GM21737 (cell line): ENCODE measurements around the gene DNAAF1.
"Not testable (repeated sequence)": the region's sequence is repeated elsewhere in the genome, so short reads cannot be mapped to it uniquely, and the experiment has no call there.

ENCODE experiments used
- ATAC-seq: cut with Tn5 transposase; IDR thresholded peaks from one replicate; pipeline ENCODE4 v1.9.1; 2021; ENCODE audit warnings: mild to moderate bottlenecking, moderate library complexity; ENCODE audit not compliant: unreplicated experiment

The DNAAF1 gene

DNA sequence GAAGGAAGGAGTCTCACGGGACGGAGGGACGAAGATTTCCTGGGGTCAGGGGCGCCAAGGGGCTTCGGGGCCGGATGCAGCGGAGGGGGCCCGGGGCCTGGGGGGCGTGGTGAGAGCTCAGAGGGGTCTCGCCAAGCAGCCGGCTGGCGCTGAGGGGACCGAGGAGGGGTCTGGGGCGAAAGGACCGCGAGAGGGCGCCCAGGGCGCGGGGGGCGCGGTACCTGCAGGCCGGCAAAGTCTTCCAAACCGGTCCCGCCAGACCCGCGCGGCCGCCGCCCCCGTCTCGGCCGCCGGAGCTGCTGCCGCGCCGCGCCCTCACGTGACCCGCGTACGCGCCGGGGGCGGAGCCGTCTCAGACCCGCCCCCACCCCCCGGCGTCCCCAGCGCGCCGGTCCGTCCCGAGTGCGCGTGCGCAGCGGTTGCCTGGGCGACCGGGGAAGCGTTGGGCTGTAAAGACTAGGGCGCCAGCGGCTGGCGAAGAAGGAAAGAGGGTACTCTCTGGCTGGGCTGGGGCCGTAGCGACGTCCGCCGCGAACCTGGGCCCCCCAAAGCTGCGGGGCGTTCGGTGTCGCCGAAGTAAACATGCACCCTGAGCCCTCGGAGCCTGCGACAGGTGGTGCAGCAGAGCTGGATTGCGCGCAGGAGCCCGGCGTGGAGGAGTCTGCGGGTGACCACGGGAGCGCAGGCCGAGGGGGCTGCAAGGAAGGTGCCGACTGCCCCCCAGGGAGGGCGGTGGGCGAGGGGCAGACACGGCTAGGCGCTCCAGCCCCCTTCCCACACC is at the start of gene DNAAF1, which contains the start of gene HSDL1:
Gene DNAAF1 (plus strand): TSS at position 450 of the 781 bp plus-strand sequence. CDS start 133 bp downstream, at position 583.
Gene HSDL1 (minus strand): TSS at position 319 of the 781 bp plus-strand sequence. CDS start 13,856 bp downstream, outside the sequence.
- ATAC-seq, result peak; percentile 82

DNA sequence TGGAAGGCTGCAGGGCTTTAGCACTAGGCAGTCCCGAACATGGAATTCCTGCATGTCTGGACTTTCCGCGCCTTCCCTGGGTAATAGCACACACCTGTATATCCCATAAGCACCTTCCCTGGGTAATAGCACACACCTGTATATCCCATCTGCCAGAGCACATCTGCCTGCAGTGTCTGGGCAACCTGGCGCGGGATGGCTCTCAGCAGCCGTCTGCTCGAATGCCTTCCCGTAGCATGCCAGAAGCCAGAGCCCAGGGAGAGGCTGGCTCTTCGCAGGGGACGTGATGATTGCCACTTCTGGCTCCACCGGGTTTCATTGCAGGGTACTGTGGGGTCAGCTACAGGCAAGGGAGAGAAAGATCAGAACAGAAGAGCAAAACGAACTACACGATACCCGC is 49.6 kb upstream of the DNAAF1 start:
- ATAC-seq, result no peak

DNA sequence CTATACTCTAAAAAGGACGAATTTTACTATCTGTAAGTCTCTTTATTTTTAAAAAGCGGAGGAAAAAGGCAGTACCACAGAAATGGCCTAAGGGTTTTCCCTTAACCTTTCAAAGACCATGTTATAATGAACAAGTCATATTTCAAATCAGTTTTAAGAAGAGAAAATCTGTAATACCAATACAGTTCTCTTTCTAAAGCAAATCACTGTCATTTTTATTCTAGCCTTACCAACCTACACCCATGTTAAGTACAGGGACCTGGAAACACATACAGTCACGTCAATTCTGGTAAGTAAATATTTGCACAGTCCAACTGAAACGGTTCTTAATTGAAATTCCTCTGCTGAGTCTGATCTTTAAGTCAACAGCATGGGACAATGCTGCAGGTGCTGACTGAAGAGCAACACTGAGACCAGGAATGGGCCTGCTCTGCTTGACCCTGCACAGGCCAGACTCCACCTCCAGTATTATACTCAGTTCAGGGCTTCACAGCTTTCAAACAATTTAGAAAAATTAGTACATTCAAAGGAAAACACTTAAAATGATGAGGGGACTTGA is 48.6 kb upstream of the DNAAF1 start:
- ATAC-seq, result no peak

DNA sequence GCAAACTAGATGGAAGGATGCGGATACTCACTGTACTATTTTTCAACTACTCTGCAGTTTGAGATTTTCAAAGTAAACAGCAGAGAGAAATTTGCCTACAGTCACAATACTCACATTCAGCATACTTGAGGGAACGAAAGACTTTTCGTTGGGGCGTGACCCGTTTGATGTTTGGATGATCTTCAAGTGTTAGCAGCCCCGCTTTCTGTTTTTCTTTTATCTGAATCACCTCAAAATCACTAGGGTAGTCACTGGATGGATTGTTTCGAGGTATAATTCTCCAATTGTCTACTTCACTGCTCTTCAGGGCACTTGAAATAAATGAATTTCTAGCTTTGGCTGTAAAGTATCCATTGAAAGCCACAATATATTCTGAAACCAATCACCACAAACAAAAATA is 46.2 kb upstream of the DNAAF1 start:
- no peak for ATAC-seq

DNA sequence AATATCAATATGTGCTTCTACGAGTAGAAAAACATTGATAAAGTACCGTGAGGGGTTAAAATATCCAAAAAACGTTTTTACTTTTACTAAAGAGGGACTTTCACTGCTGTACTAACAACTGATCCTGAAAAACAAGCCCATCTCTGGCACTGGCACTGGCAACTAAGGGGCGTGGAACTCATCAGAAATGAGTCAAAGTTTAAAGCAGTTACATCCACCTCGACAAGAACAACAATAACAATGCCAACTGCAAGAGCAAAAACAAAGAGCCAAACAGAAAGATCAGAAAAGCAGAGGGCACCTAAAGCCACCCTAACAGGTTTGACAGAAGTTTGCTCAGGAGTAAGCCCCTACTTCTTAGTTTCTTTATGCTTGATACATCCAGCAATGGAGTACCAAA is 41.4 kb upstream of the DNAAF1 start:
- no peak for ATAC-seq

DNA sequence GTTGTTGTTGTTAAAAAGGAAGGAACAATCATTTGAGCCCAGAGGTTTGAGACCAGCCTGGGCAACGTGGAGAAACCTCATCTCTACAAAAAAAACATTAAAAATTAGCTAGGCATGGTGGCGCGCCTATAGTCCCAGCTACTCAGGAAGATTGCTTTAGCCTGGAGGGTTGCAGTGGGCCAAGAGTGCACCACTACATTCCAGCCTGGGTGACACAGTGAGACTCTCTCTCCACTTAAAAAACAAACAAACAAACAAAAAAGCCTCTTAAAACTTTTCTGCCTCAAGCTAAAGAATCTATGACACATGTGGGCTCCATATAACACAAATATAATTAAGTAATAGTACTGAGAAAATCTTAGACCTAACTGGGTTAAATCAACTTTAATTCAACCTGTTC is 40.9 kb upstream of the DNAAF1 start:
- ATAC-seq, result no peak

DNA sequence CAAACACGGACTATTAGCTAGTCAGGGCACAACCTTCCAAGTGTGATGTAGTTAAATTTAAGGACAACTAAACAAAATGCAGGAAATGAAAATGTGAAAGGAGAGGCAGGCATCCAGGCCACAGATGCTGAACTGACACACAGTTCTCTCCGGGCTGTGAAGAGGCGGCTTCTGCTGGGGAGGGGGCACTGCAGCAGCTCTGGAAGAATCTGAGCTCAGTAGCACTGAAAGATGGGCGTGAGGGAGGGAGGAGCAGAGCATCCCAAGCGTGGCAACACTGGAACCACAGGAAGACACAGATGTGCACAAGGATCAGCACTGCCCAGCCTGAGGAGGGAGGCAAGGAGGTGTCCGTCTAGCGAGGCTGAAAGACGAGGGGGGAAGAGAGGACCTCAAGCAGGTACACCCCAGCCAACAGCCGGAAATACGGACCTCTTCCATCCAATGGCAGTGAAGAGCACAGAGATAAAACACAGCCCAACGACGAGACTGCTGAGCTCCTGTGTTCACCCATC is 39.8 kb upstream of the DNAAF1 start:
- ATAC-seq, result no peak

DNA sequence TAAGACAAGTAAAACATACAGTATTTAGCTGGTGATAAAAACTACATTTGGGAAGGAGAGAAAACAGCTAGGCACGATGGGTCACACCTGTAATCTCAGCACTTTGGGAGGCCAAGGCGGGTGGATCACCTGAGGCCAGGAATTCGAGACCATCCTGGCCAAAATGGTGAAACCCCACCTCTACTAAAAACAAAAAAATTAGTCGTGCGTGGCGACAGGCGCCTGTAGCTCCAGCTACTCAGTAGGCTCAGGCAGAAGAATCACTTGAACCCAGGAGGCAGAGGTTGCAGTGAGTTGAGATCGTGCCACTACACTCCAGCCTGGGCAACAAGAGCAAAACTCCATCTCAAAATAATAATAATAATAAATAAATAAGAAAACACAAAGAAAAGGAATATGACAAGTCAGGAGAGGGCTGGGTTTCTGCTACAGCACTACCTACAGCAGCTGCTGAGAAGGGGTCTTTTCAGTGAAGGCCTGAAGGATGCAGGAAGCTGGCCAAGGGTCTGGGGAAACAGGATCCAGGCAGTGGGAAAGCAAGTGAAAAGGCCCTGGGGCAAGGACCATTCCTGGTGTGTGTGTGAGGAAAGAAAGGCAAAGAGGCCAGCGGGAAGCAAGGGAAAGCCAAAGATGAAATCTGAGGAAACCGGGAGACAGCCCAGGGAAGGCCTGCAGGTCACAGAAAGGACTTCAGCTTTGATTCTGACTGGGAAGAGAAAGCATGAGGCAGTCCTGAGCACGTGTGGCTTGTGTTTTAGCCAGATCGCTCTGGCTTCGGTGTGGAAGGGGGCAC is 39.0 kb upstream of the DNAAF1 start:
- ATAC-seq, result no peak

DNA sequence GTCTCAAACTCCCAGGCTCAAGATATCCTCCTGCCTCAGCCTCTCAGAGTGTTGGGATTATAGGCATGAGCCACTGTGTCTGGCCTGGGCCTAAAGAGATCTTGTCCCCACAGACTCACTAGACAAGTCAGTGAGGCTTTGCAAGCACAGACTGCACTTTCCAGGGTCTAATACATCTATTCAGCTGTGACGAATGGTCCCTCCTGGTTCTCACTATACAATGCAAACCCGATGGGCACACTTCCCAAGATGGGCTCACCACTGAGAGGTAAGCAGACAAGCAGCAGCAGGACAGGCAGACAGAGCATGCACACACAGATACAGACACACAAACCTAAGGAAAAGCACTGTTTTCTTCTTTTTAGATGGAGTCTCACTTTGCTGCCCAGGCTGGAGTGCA is 37.2 kb upstream of the DNAAF1 start:
- ATAC-seq, result no peak

DNA sequence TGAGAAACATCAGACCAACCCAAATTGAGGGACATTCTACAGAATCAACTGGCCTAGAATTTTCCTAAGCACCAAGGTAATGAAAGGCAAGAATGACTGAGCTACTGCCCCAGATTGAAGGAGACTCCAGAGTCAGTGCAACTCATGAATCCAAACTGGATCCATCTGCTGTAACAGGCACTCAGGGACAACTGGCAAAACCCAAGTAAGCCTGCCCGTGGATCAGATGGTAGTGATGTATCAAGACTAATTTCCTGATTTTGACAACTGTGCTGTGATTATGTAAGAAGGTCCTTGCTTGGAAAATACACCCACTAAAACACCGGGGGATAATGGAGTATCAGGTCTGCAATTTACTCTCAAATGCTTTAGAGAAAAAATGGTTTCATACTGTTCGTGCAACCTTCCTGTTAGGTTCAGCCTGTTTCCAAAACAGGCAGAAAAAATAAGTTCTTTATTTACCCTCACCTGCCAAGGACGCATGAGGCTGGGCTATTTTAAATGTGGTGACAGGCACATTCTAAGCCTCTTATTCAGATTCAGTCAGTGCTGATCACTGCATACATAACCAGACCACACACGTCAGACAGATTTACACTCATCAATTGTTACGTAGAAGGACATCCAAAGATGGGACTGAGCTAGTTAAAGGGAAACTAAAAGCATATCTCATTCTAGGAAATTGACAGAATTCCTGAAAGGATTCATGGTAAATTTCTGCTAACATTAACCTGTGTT is 35.3 kb upstream of the DNAAF1 start:
- ATAC-seq, result no peak

DNA sequence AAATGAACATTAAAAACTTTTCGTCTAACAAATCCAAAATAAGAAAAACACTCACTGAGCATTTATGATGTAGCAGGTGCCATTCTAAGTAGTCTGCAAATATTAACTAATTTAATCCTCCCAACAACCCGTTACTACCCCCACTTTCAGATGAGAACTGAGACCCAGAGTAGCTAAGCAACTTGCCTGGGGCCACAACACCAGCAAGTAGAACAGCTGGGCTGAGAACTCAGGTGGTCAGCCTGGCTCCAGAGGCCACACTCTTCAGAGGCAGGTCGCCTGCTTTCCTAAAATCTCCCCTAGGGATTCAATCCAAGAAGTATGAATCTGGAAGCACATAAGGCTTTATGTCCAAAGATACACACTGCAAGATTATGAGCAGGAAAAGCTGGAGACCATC is 34.6 kb upstream of the DNAAF1 start:
- ATAC-seq, result no peak

DNA sequence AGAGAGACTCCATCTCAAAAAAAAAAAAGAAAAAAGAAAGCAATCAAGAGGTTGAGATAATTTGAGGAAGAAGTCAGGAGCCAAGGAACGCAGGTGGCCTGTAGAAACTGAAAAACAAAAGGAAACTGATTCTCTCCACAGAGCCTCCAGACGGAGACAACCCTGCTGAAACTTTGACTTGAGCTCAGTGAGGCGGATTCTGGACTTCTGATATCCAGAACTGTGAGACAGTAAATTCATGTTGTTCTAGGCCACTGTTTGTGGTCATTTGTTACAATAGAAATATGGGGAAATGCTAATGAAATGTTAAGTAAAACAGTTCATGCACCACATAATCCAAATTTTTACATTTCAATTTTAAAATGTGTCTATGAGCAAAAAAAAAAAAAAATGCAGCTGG is 33.6 kb upstream of the DNAAF1 start:
- no peak for ATAC-seq

DNA sequence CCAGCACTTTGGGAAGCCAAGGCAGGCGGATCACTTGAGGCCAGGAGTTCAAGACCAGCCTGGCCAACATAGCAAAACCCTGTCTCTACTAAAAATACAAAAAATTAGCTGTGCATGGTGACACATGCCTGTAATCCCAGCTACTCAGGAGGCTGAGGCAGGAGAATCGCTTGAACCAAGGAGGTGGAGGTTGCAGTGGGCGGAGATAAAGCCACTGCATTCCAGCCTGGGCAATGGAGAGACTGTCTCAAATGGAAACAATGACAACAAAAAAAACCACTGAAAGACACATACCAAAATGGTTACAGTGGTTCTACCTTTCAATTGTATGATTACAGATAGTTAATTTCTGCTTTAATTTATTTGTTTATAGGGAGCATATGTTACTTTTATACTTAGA is 33.2 kb upstream of the DNAAF1 start:
- not testable (repeated sequence) for ATAC-seq

DNA sequence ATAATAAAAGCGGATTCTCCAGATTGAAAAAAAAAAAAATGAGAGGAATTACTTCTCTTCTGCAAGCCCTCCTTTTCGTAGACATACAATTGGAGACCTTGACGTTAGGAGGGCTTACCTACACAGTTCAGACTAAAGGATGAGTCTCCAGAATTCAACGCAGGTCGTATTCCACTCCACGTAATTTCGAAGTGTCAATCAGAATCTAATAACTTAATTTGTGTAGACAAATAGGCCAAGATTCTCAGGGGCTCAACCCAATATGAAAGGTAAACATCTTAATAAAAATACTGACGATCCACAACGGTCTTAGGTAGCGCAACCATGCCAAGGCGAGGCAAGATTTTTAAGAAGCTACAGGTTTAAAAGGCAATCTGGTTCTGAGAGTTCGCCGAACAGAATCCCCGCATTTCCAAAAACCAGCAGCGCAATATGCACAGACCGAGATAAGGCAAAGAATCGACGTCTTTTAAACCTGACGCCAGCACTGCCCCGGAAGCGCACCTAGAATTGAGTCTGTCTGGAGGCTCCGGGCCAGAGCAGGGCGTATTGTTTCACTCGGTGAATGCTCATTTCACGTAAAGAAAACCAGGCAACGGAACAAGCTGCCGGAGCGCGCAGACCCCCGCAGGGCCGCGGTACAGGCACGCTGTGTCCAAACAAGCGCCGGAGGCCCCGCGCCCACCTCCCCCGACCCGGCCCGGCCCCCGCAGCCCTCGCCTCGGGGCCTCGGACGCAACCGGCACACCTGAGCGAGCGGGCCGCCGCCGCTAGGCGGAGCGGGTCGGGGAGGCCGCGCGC is 29.0 kb upstream of the DNAAF1 start:
- ATAC-seq, result peak; percentile 30

DNA sequence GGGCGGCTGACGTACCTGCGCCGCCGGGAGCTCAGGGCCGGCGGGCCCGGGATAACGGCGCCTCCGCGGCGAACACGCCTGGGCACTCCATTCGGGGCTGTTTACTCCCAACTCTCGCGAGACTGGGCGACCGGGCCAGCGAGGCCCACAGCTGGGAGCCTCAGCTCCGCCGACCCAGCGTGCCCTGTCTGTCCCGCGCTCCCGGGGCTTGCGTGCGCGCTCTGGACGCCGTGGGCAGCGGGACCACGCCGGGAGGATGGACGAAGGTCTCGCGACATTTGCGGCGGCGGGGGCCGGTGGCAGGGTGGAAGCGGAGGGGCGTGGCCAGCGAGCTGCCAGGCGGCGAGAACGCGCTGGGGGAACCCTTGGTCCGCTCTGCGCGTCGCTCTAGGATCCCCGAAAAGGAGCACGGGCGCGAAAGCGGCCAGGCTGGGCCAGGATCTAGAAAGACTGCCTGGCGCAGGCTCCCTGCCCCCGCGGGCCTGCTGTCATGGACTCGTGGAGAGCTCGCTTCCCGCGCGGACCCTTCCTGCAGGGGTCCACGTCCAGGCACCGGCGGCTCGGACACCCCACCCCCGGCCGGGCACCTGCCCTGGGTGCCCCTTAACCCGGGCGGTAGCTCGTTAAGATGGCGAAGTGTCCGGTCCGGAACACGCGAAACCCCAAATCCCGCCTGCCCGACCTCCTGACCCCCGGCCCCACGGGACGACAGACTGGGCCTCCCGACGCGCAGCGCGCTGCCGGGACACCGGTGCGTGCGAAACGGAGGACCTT is 28.2 kb upstream of the DNAAF1 start, which contains the start of gene MBTPS1:
Gene MBTPS1 (minus strand): TSS at position 223 of the 774 bp plus-strand sequence. CDS start 15,159 bp downstream, outside the sequence.
- peak; percentile 92 for ATAC-seq

DNA sequence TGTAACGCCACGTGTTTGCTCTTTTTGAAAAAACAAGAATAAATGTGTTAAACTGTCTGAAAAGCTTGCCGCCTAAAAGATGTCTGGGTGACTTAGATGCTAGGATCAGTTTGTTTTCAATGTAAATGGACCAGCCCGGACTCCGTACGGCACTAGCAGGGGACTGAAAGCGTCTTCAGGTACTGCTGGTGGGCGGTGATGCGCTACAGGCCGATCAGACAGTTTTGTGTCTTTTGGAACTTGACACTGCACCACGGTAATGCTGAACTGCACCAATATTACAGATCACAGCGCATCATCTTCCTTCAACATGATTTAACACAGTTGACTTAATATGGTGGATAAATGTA is 27.6 kb upstream of the DNAAF1 start:
- peak; percentile 7 for ATAC-seq

DNA sequence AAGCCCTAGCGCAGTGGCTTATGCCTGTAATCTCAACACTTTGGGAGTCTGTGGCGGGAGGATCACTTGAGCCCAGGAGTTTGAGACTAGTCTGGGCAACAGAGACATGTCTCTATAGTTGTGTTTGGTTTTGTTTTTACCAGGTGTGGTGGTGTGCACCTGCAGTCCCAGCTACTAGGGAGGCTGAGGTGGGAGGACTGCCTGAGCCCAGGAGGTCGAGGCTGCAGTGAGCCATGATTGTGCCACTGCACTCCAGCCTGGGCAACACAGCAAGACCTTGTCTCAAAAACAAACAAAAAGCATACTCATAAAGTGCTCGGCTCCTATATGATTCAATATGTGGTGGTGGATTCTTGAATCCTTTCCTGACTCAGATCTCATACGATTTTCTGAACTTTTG is 26.8 kb upstream of the DNAAF1 start:
- ATAC-seq, result not testable (repeated sequence)

DNA sequence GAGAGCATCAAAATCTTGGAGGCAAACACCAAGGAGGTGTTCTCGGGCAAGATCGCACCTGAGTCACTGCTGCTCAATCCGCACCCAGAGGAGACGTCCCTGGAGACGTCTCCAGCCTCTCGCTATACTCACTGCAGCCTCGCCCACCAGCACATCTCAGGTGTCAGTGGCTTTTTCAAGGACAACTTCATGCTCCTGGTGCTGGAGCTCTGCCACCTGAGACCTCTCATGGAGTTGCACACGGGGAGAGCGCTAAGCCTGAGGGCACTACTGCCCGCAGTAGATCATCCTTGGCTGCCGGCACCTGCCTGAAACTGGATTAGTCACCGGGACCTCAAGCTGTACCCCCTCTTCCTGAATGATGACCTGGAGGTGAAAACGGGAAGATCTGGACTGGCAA is 25.7 kb upstream of the DNAAF1 start:
- ATAC-seq, result no peak

DNA sequence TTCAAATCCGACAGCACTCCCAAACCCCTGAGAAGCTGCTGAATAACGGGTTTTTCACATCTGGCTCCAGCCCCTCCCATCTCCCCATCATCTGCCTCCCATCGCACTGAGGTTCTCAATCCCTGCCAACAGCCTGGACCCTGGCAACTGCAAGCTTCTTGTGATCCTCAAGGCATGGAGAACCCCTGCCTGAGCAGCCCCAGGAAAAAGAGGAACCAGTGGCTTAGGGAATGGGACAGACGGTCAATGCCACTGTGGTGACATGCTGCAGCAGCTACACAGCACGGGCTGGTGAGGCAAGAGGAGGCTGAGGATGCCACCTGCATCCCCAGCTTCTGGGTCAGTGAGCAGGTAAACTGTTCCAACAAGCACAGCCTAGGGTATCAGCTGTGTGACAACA is 25.1 kb upstream of the DNAAF1 start:
- ATAC-seq, result no peak
